ENCODE measurements around the gene MLLT3. TPM values are rescaled to one million over a fixed set of nuclear protein-coding genes. Genes with fewer than 3 reads are reported as not detected.
A peak's percentile ranks its signal among the peaks of the same experiment; 100 is the strongest.

The MLLT3 gene
- total RNA-seq, 2 experiments from 2014 or later: 53.4 to 57.5 TPM

- ChIA-PET POLR2A (interaction anchor here (1.8 kb wide), 1 partner anchor 63 kb away, joined by 11 read pairs; the partner anchor contains the start of gene MLLT3), CTCF (interaction anchor here (1.7 kb wide), 1 partner anchor 63 kb away, joined by 7 read pairs; the partner anchor contains the start of gene MLLT3)
- no peaks in the 10 kb centered on the region for H3K9me3 Mint-ChIP-seq
- no peak overlapping the region for H3K4me3 Mint-ChIP-seq
- peaks cover 72% of the 10 kb centered on the region for H3K4me1 Mint-ChIP-seq
- no peaks in the 10 kb centered on the region for H3K27me3 Mint-ChIP-seq
- no peak overlapping the region for H3K27ac Mint-ChIP-seq
- H3K36me3 Mint-ChIP-seq (ENCODE audit: low read depth): peaks cover 5% of the 10 kb centered on the region
- no peak for DNase-seq
These were observed 62.9 kb downstream of the MLLT3 start for GRCh38 chr9:20559231-20559890.

- peaks cover 78% of the 10 kb centered on the region for H3K4me1 Mint-ChIP-seq
- ChIA-PET CTCF (interaction anchor here (0.6 to 1.7 kb wide), 2 partner anchors 55 to 64 kb away, joined by 3 to 7 read pairs; partner anchors contain the start of gene MLLT3), POLR2A (interaction anchor here (1.8 kb wide), 1 partner anchor 64 kb away, joined by 11 read pairs; the partner anchor contains the start of gene MLLT3)
- H3K9me3 Mint-ChIP-seq: no peaks in the 10 kb centered on the region
- H3K27ac Mint-ChIP-seq: peak overlapping the region; percentile 34
- DNase-seq: peak; percentile 38
- H3K4me3 Mint-ChIP-seq: no peak overlapping the region
- H3K27me3 Mint-ChIP-seq: no peaks in the 10 kb centered on the region
- H3K36me3 Mint-ChIP-seq (ENCODE audit: low read depth): peaks cover 5% of the 10 kb centered on the region
These were observed 63.7 kb downstream of the MLLT3 start for GRCh38 chr9:20558566-20559016.

GRCh38 chr9:20557890-20558565 lies 64.3 kb downstream of the MLLT3 start:
- POLR2A ChIA-PET: interaction anchor here (1.8 kb wide), 1 partner anchor 64 kb away, joined by 11 read pairs; the partner anchor contains the start of gene MLLT3
- H3K27me3 Mint-ChIP-seq: no peaks in the 10 kb centered on the region
- H3K36me3 Mint-ChIP-seq (ENCODE audit: low read depth): peaks cover 5% of the 10 kb centered on the region
- H3K4me3 Mint-ChIP-seq: no peak overlapping the region
- no peak for DNase-seq
- H3K4me1 Mint-ChIP-seq: peaks cover 78% of the 10 kb centered on the region
- no peaks in the 10 kb centered on the region for H3K9me3 Mint-ChIP-seq
- CTCF ChIA-PET: interaction anchor here (0.6 to 1.7 kb wide), 2 partner anchors 56 to 65 kb away, joined by 3 to 7 read pairs; partner anchors contain the start of gene MLLT3
- H3K27ac Mint-ChIP-seq: peak overlapping the region; percentile 34

DNA sequence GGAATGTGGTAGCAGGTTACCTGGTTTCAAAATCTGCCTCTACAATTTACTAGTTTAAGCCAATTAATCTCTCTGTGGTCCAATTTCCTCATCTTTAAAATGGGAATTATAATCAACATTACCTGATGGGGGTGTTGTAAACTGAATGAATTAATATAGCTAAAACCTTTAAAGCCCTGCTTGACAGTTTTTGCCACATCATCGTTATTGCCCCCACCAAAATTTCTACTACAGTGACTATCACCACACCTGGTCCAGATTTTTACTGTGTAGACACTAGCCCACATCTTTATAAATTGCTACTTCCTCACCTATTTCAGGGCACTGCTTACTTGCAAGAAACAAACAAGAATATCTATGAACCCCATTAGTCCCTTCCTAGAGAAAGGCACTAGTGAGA lies 65.0 kb downstream of the MLLT3 start:
- no peak for DNase-seq
- CTCF ChIA-PET: interaction anchor here (1.5 kb wide), 1 partner anchor 47 kb away, joined by 4 read pairs; no protein-coding TSS in a partner anchor

GRCh38 chr9:20553558-20554149 lies 68.6 kb downstream of the MLLT3 start:
- Mint-ChIP-seq H3K9me3 (no peaks in the 10 kb centered on the region), H3K36me3 (ENCODE audit: low read depth) (peaks cover 18% of the 10 kb centered on the region), H3K27ac (peak overlapping the region; percentile 81), H3K4me3 (peak overlapping the region; percentile 50), H3K27me3 (no peaks in the 10 kb centered on the region), H3K4me1 (peaks cover 64% of the 10 kb centered on the region)
- ChIA-PET CTCF (interaction anchor here (0.7 to 2.7 kb wide), 7 partner anchors 9 to 201 kb away, joined by 3 to 16 read pairs (median 3); partner anchors contain the start of gene MLLT3), POLR2A (interaction anchor here (0.8 to 5.5 kb wide), 7 partner anchors 8 to 130 kb away, joined by 3 to 39 read pairs (median 3); partner anchors contain the start of genes FOCAD and MLLT3)
- no peak for DNase-seq

More for the DNA sequence above, 65.0 kb downstream of the MLLT3 start:
- POLR2A ChIA-PET: interaction anchor here (0.6 kb wide), 1 partner anchor 55 kb away, joined by 3 read pairs; no protein-coding TSS in a partner anchor
- Mint-ChIP-seq H3K9me3 (no peaks in the 10 kb centered on the region), H3K36me3 (ENCODE audit: low read depth) (peaks cover 5% of the 10 kb centered on the region), H3K4me1 (peaks cover 79% of the 10 kb centered on the region), H3K27ac (no peak overlapping the region), H3K4me3 (no peak overlapping the region), H3K27me3 (no peaks in the 10 kb centered on the region)

- Mint-ChIP-seq H3K27ac (peak overlapping the region; percentile 81), H3K4me1 (peaks cover 57% of the 10 kb centered on the region), H3K36me3 (ENCODE audit: low read depth) (peaks cover 18% of the 10 kb centered on the region), H3K27me3 (no peaks in the 10 kb centered on the region), H3K9me3 (no peaks in the 10 kb centered on the region), H3K4me3 (peak overlapping the region; percentile 50)
- DNase-seq: no peak
- POLR2A ChIA-PET: interaction anchor here (0.8 to 5.5 kb wide), 7 partner anchors 9 to 131 kb away, joined by 3 to 39 read pairs (median 3); partner anchors contain the start of genes FOCAD and MLLT3
- CTCF ChIA-PET: interaction anchor here (0.9 to 2.7 kb wide), 6 partner anchors 8 to 200 kb away, joined by 3 to 16 read pairs (median 3); partner anchors contain the start of gene MLLT3
These were observed 69.3 kb downstream of the MLLT3 start for GRCh38 chr9:20552874-20553557.

DNA sequence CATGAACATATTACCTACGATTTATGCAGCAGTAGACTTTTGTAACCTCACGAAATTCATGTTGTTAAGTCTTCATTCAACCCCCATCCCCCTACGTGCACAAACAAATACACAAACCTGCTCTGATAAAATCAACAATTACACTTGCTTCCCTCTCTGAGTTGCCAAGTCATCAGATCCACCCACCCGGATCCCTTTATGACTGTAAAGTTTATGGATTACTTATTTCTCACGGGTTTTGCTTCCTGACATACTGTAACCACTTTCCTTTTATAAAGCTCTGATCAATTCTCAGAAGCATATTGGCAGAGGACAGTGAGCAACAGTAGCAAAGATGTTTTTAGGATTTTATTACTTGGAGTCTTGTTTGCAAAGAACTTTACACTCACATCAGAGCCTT lies 70.5 kb downstream of the MLLT3 start:
- no peaks in the 10 kb centered on the region for H3K9me3 Mint-ChIP-seq
- DNase-seq: no peak
- peak overlapping the region; percentile 12 for H3K4me3 Mint-ChIP-seq
- H3K36me3 Mint-ChIP-seq (ENCODE audit: low read depth): peaks cover 15% of the 10 kb centered on the region
- peak overlapping the region; percentile 28 for H3K27ac Mint-ChIP-seq
- CTCF ChIA-PET: interaction anchor here (1.6 kb wide), 1 partner anchor 9 kb away, joined by 3 read pairs; no protein-coding TSS in a partner anchor
- no peaks in the 10 kb centered on the region for H3K27me3 Mint-ChIP-seq
- H3K4me1 Mint-ChIP-seq: peaks cover 46% of the 10 kb centered on the region
- POLR2A ChIA-PET: interaction anchor here (5.5 kb wide), 1 partner anchor 71 kb away, joined by 39 read pairs; the partner anchor contains the start of gene MLLT3

DNA sequence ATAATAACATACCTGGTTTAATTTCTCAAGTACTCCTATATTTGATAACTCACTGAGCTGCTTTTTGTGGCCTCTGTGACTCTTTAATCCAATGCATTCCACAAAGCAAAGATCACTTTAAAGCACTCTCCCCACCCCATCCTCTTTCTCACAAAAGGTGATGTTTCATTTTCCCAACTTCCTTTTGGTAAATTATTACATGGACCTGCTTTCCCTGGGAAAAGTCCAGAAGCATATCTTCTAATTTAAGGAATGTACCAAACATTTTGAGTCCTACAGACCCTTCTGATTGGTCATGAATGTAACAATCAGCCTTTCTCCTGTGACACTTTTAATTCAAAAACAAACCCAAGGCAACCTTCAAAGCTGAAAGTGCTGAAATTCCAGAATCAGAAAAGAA lies 71.1 kb downstream of the MLLT3 start:
- Mint-ChIP-seq H3K9me3 (no peaks in the 10 kb centered on the region), H3K36me3 (ENCODE audit: low read depth) (peaks cover 15% of the 10 kb centered on the region), H3K4me3 (no peak overlapping the region), H3K27ac (no peak overlapping the region), H3K27me3 (no peaks in the 10 kb centered on the region), H3K4me1 (peaks cover 45% of the 10 kb centered on the region)
- ChIA-PET CTCF (no interaction called here), POLR2A (interaction anchor here (5.5 kb wide), 1 partner anchor 71 kb away, joined by 39 read pairs; the partner anchor contains the start of gene MLLT3)
- DNase-seq: no peak

DNA sequence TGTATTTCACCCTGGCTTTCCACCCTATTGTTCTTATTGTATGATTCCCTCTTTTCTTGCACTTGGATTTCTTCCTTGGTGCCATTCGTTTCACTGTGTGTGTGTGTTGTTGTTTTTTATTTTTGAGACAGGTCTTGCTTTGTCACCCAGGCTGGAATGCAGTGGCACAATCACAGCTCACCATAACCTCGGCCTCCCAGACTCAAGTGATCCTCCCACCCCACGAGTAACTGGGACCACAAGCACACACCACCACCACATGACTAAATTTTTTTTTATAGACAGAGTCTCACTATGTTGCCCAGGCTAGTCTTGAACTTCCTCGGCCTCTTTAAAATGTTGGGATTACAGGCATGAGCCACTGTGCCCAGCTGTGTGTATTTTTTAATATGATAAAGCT lies 72.0 kb downstream of the MLLT3 start:
- POLR2A ChIA-PET: interaction anchor here (5.5 kb wide), 1 partner anchor 72 kb away, joined by 39 read pairs; the partner anchor contains the start of gene MLLT3
- no peak for DNase-seq
- H3K27ac Mint-ChIP-seq: no peak overlapping the region

DNA sequence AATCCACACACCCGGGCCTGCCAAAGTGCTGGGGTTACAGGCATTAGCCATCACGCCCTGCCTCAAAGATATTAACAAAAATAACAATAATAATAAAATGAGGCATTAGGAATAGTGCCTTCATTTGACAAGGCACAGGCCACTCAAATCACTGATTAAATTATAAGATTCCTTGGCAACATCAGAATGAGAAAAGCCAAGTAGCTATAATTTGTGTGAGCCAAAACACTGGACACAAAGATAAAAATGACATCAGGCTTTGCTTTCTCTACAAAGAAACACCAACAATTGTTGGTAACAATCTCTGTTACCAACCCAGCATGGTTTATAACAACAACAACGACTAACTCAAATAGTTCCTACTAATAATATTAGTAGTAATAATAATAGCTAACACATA lies 73.2 kb downstream of the MLLT3 start:
- POLR2A ChIA-PET: interaction anchor here (1.3 kb wide), 1 partner anchor 73 kb away, joined by 3 read pairs; the partner anchor contains the start of gene MLLT3
- Mint-ChIP-seq H3K36me3 (ENCODE audit: low read depth) (peaks cover 24% of the 10 kb centered on the region), H3K27ac (no peak overlapping the region), H3K4me1 (peaks cover 32% of the 10 kb centered on the region), H3K9me3 (peaks cover 2% of the 10 kb centered on the region), H3K27me3 (no peaks in the 10 kb centered on the region), H3K4me3 (no peak overlapping the region)
- CTCF ChIA-PET: no interaction called here
- no peak for DNase-seq

More for the DNA sequence above, 72.0 kb downstream of the MLLT3 start:
- no peaks in the 10 kb centered on the region for H3K27me3 Mint-ChIP-seq
- H3K36me3 Mint-ChIP-seq (ENCODE audit: low read depth): peaks cover 15% of the 10 kb centered on the region
- no peak overlapping the region for H3K4me3 Mint-ChIP-seq
- CTCF ChIA-PET: no interaction called here
- no peaks in the 10 kb centered on the region for H3K9me3 Mint-ChIP-seq
- peaks cover 42% of the 10 kb centered on the region for H3K4me1 Mint-ChIP-seq

GRCh38 chr9:20545023-20545622 lies 77.2 kb downstream of the MLLT3 start:
- DNase-seq: no peak
- Mint-ChIP-seq H3K9me3 (peaks cover 26% of the 10 kb centered on the region), H3K27ac (no peak overlapping the region), H3K36me3 (ENCODE audit: low read depth) (peaks cover 46% of the 10 kb centered on the region), H3K4me3 (no peak overlapping the region), H3K27me3 (no peaks in the 10 kb centered on the region), H3K4me1 (peaks cover 7% of the 10 kb centered on the region)
- ChIA-PET CTCF (interaction anchor here (1.0 kb wide), 1 partner anchor 8 kb away, joined by 3 read pairs; no protein-coding TSS in a partner anchor), POLR2A (no interaction called here)

Data from activated CD4-positive, alpha-beta memory T cell treated with anti-CD3 and anti-CD28 coated beads, Interleukin-2, amount 10 ng/mL, durations not matched to agents 7 days and 5 days (primary cell).